Erythroblast (primary cell): ENCODE data around the gene NR1I3.

Experiments used
- GATA1 ChIP-seq: IDR thresholded peaks from 2 replicates; pipeline ENCODE4 v1.6.1; 2011; ENCODE audit warnings: low read depth, mild to moderate bottlenecking, control low read depth, low read length, moderate library complexity
- POLR2A ChIP-seq: IDR thresholded peaks from 2 replicates; pipeline ENCODE4 v1.6.1; 2011; ENCODE audit warnings: mild to moderate bottlenecking, low read length

DNA sequence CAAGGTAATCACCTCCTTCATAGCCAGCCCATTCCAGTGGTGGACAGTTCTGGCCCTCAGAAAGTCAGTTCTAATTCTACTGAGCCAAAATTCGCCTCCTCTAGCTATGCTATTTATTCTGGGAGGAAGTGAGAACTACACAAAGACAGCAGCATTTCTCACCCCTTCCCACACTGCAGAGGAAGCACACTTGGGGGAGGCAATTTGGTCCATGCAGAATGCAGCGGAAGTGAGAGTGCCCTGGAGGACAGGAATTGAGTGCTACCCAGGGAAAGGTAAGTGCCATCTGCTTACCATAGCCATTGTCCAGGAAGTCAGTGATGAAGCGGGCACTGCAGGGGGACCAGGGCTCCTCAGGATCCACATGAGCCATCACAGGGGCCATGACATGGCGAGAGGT lies 42.8 kb downstream of the NR1I3 start:
- TF ChIP-seq POLR2A (no peak), GATA1 (no peak)
